ENCODE measurements around the gene TRAFD1.

DNA sequence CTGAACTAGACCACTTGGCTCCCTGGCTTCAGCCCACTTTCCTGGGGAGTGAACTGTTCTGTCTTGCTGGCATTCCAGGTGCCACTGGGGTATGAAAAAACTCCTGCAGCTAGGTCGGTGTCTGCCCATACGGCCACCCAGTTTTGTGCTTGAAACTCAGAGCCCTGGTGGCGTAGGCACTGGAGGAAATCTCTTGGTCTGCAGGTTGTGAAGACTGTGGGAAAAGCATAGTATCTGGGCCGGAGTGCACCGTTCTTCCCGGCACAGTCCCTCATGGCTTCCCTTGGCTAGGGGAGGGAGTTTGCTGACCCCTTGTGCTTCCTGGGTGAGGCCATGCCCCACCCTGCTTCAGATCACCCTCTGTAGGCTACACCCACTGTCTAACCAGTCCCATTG is 33.8 kb downstream of the TRAFD1 start:
- no peak for TF ChIP-seq POLR2AphosphoS5 (IDR thresholded peaks at IDR 0.05; ENCODE audit: borderline replicate concordance, low read depth, low read length)
- TF ChIP-seq EZH2 (IDR thresholded peaks at IDR 0.05), result no peak
